H9 (cell line): ENCODE data around the gene OAS1. TPM values are rescaled to one million over a fixed set of nuclear protein-coding genes. Genes with fewer than 3 reads are reported as not detected.

Experiments used
- DNase-seq: peaks from one replicate; pipeline ENCODE4 v3.0.0-alpha.2; 2017
- H2AFZ ChIP-seq: one replicate; pipeline ENCODE4 v1.6.1; 2013; ENCODE audit warnings: mild to moderate bottlenecking, low read length, control low read depth, moderate library complexity
- H2AK5ac ChIP-seq: 2 replicates; pipeline ENCODE4 v1.6.1; 2013; ENCODE audit warnings: low read length, control low read depth, mixed read lengths; ENCODE audit not compliant: insufficient read length
- H2BK120ac ChIP-seq: one replicate; pipeline ENCODE4 v1.6.1; 2013; ENCODE audit warnings: low read depth, mild to moderate bottlenecking, low read length, control low read depth, inconsistent platforms; ENCODE audit not compliant: poor library complexity, severe bottlenecking
- H2BK12ac ChIP-seq: 2 replicates; pipeline ENCODE4 v1.6.1; 2013; ENCODE audit warnings: low read length, control low read depth, mixed read lengths, low read depth; ENCODE audit not compliant: insufficient read length
- H2BK15ac ChIP-seq: 2 replicates; pipeline ENCODE4 v1.6.1; 2013; ENCODE audit warnings: low read depth, low read length, control low read depth
- H2BK20ac ChIP-seq: one replicate; pipeline ENCODE4 v1.6.1; 2013; ENCODE audit warnings: low read depth, mild to moderate bottlenecking, low read length, control low read depth, inconsistent platforms; ENCODE audit not compliant: poor library complexity, severe bottlenecking
- H2BK5ac ChIP-seq: 2 replicates; pipeline ENCODE4 v1.6.1; 2013; ENCODE audit warnings: low read length, control low read depth, mixed read lengths; ENCODE audit not compliant: insufficient read length
- H3K14ac ChIP-seq: 2 replicates; pipeline ENCODE4 v1.6.1; 2013; ENCODE audit warnings: low read length, control low read depth; ENCODE audit not compliant: insufficient read depth
- H3K18ac ChIP-seq: 2 replicates; pipeline ENCODE4 v1.6.1; 2013; ENCODE audit warnings: low read depth, mild to moderate bottlenecking, mixed read lengths, low read length, control low read depth; ENCODE audit not compliant: insufficient read length
- H3K23ac ChIP-seq: 2 replicates; pipeline ENCODE4 v1.6.1; 2013; ENCODE audit warnings: low read length, control low read depth, mixed read lengths, low read depth; ENCODE audit not compliant: insufficient read length
- H3K23me2 ChIP-seq: 2 replicates; pipeline ENCODE4 v1.6.1; 2013; ENCODE audit warnings: low read depth, mild to moderate bottlenecking, mixed read lengths, low read length, control low read depth; ENCODE audit not compliant: insufficient read length, poor library complexity, severe bottlenecking
- H3K27ac ChIP-seq: 2 replicates; pipeline ENCODE4 v1.5.1; 2013; ENCODE audit warnings: low read length, control low read depth, mixed read lengths, low read depth; ENCODE audit not compliant: insufficient read length
- H3K27me3 ChIP-seq: 2 replicates; pipeline ENCODE4 v1.6.1; 2013; ENCODE audit warnings: low read length, control low read depth, inconsistent platforms; ENCODE audit not compliant: insufficient read depth
- H3K4ac ChIP-seq: 2 replicates; pipeline ENCODE4 v1.6.1; 2013; ENCODE audit warnings: low read depth, mild to moderate bottlenecking, control low read depth, inconsistent platforms, low read length, moderate library complexity
- H3K4me1 ChIP-seq: 2 replicates; pipeline ENCODE4 v1.6.1; 2013; ENCODE audit warnings: low read length, control low read depth, inconsistent platforms; ENCODE audit not compliant: insufficient read depth
- H3K4me2 ChIP-seq: 2 replicates; pipeline ENCODE4 v1.6.1; 2013; ENCODE audit warnings: low read length, control low read depth, mixed read lengths; ENCODE audit not compliant: insufficient read length, insufficient read depth
- H3K56ac ChIP-seq: 2 replicates; pipeline ENCODE4 v1.6.1; 2013; ENCODE audit warnings: low read depth, mild to moderate bottlenecking, mixed read lengths, low read length, control low read depth; ENCODE audit not compliant: insufficient read length
- H3K79me1 ChIP-seq: 2 replicates; pipeline ENCODE4 v1.6.1; 2013; ENCODE audit warnings: low read depth, mild to moderate bottlenecking, moderate library complexity, low read length, control low read depth, inconsistent platforms; ENCODE audit not compliant: insufficient read depth, poor library complexity, severe bottlenecking
- H3K79me2 ChIP-seq: 2 replicates; pipeline ENCODE4 v1.6.1; 2013; ENCODE audit warnings: low read length, control low read depth, inconsistent platforms; ENCODE audit not compliant: insufficient read depth
- H3K9ac ChIP-seq: 2 replicates; pipeline ENCODE4 v1.6.1; 2013; ENCODE audit warnings: low read length, control low read depth, mixed read lengths; ENCODE audit not compliant: insufficient read length; ENCODE audit errors: extremely low read depth
- H3K9me3 ChIP-seq: one replicate; pipeline ENCODE4 v1.6.1; 2013; ENCODE audit warnings: low read depth, low read length, inconsistent platforms; ENCODE audit not compliant: control insufficient read depth
- H3T11ph ChIP-seq: one replicate; pipeline ENCODE4 v1.6.1; 2013; ENCODE audit warnings: mild to moderate bottlenecking, low read length, control low read depth, inconsistent platforms
- H4K20me1 ChIP-seq: one replicate; pipeline ENCODE4 v1.6.1; 2013; ENCODE audit not compliant: control insufficient read depth, insufficient read length, insufficient read depth
- H4K5ac ChIP-seq: 2 replicates; pipeline ENCODE4 v1.6.1; 2013; ENCODE audit warnings: low read depth, mild to moderate bottlenecking, mixed read lengths, low read length, control low read depth; ENCODE audit not compliant: insufficient read length
- H4K8ac ChIP-seq: replicated peaks from 2 replicates; pipeline ENCODE4 v1.6.1; 2013; ENCODE audit warnings: low read length, control low read depth, mixed read lengths, low read depth; ENCODE audit not compliant: insufficient read length
- H4K91ac ChIP-seq: 2 replicates; pipeline ENCODE4 v1.6.1; 2013; ENCODE audit warnings: low read depth, mild to moderate bottlenecking, moderate library complexity, mixed read lengths, low read length, control low read depth; ENCODE audit not compliant: insufficient read length
- H3K27ac Mint-ChIP-seq, 3 experiments: 2 replicates in 2 of 3; 3 replicates in 1 of 3; pipeline ENCODE4 v1.8.0; 2020 to 2021; ENCODE audit warnings: mixed read lengths in 3 of 3, mild to moderate bottlenecking in 1 of 3, moderate library complexity in 1 of 3
- H3K27me3 Mint-ChIP-seq: 2 replicates; pipeline ENCODE4 v1.8.0; 2021; ENCODE audit warnings: low read depth, mild to moderate bottlenecking, moderate library complexity, mixed read lengths
- H3K36me3 Mint-ChIP-seq, 3 experiments: 2 replicates in 2 of 3; 3 replicates in 1 of 3; pipeline ENCODE4 v1.8.0; 2020 to 2021; ENCODE audit warnings: low read depth in 3 of 3, mixed read lengths in 3 of 3; ENCODE audit not compliant: insufficient read depth in 1 of 3
- H3K4me1 Mint-ChIP-seq, 2 experiments: 2 replicates each; pipeline ENCODE4 v1.8.0; 2020; ENCODE audit warnings: mixed read lengths in 2 of 2
- H3K4me3 Mint-ChIP-seq, 2 experiments: 2 replicates in 1 of 2; 3 replicates in 1 of 2; pipeline ENCODE4 v1.8.0; 2020 to 2021; ENCODE audit warnings: mild to moderate bottlenecking in 2 of 2, mixed read lengths in 2 of 2, moderate library complexity in 1 of 2
- H3K9me3 Mint-ChIP-seq, 2 experiments: 2 replicates in 1 of 2; 3 replicates in 1 of 2; pipeline ENCODE4 v1.8.0; 2020; ENCODE audit warnings: mild to moderate bottlenecking in 2 of 2, mixed read lengths in 2 of 2, moderate library complexity in 1 of 2
- WGBS: extraction: QIAGEN DNeasy Blood & Tissue Kit; methylation state at CpG from one replicate; pipeline ENCODE4 v1.1.7; 2013; ENCODE audit warnings: missing lambda C conversion rate, low lambda C conversion rate, mixed read lengths; ENCODE audit not compliant: insufficient read length; ENCODE audit errors: extremely low coverage; 5-methylcytosine and 5-hydroxymethylcytosine counted together
- total RNA-seq: library from RNA; stranded (reverse); gene quantifications from 2 replicates; pipeline ENCODE4 v1.2.1, GENCODE V29; 2021
- TF ChIP-seq, protein P1 (sequence below): fragments of 200-600 bp; sonication (generic); conservative IDR thresholded peaks from 3 replicates; pipeline ENCODE4 v1.8.0; 2021; ENCODE audit warnings: antibody characterized with exemption, mild to moderate bottlenecking

The OAS1 gene
- total RNA-seq, 1 experiment from 2014 or later = not detected

GRCh38 chr12:112876506-112876905, 30.3 kb upstream of the OAS1 start:
- H4K5ac ChIP-seq = no peak overlapping the region
- no peak overlapping the region for H4K91ac ChIP-seq
- no peaks in the 10 kb centered on the region for H3K23me2 ChIP-seq
- no peak overlapping the region for H3K14ac ChIP-seq
- no peaks in the 10 kb centered on the region for H3K79me1 ChIP-seq
- H3K79me2 ChIP-seq = no peaks in the 10 kb centered on the region
- H2BK20ac ChIP-seq = no peak overlapping the region
- no peaks in the 10 kb centered on the region for H4K20me1 ChIP-seq
- TF ChIP-seq, protein P1, sequence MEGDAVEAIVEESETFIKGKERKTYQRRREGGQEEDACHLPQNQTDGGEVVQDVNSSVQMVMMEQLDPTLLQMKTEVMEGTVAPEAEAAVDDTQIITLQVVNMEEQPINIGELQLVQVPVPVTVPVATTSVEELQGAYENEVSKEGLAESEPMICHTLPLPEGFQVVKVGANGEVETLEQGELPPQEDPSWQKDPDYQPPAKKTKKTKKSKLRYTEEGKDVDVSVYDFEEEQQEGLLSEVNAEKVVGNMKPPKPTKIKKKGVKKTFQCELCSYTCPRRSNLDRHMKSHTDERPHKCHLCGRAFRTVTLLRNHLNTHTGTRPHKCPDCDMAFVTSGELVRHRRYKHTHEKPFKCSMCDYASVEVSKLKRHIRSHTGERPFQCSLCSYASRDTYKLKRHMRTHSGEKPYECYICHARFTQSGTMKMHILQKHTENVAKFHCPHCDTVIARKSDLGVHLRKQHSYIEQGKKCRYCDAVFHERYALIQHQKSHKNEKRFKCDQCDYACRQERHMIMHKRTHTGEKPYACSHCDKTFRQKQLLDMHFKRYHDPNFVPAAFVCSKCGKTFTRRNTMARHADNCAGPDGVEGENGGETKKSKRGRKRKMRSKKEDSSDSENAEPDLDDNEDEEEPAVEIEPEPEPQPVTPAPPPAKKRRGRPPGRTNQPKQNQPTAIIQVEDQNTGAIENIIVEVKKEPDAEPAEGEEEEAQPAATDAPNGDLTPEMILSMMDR = no peak
- no peak overlapping the region for H3K18ac ChIP-seq
- H2AFZ ChIP-seq = no peak overlapping the region
- H3K56ac ChIP-seq = no peak overlapping the region
- Mint-ChIP-seq H3K27me3 (peaks cover 9% of the 10 kb centered on the region; the same call in 1 of the 2 replicates), H3K9me3 (no peaks in the 10 kb centered on the region), H3K36me3 (no peaks in the 10 kb centered on the region), H3K27ac (no peak overlapping the region), H3K4me3 (no peak overlapping the region), H3K4me1 (peaks cover 6 to 9% of the 10 kb centered on the region in 2 experiments; a peak in 3 of 4 replicates)
- H2BK12ac ChIP-seq = no peak overlapping the region
- H3K9ac ChIP-seq = no peak overlapping the region
- H3K4me1 ChIP-seq = no peaks in the 10 kb centered on the region
- H3K27ac ChIP-seq = no peak overlapping the region
- no peak overlapping the region for H2BK15ac ChIP-seq
- no peak overlapping the region for H4K8ac ChIP-seq
- no peak overlapping the region for H3K23ac ChIP-seq
- no peak overlapping the region for H2AK5ac ChIP-seq
- WGBS = no CpG with 5 or more reads among the region's 11 CpGs
- H3K4ac ChIP-seq = no peak overlapping the region
- no peak overlapping the region for H2BK5ac ChIP-seq
- no peaks in the 10 kb centered on the region for H3K27me3 ChIP-seq
- H3T11ph ChIP-seq = no peak overlapping the region
- H3K9me3 ChIP-seq = no peaks in the 10 kb centered on the region
- no peak for DNase-seq
- no peak overlapping the region for H3K4me2 ChIP-seq
- no peak overlapping the region for H2BK120ac ChIP-seq
